Retinal pigment epithelial cell (primary cell): ENCODE results near the gene COG6.
A peak's percentile ranks its signal among the peaks of the same experiment; 100 is the strongest.

Experiments used
- DNase-seq: peaks from one replicate; pipeline ENCODE4 v3.0.0-alpha.2; 2010; ENCODE audit warnings: low read depth
- H3K4me3 ChIP-seq: 2 replicates; pipeline ENCODE4 v1.5.1; 2011; ENCODE audit warnings: mild to moderate bottlenecking, low read length, control low read depth, moderate library complexity
- CTCF ChIP-seq: conservative IDR thresholded peaks from 2 replicates; pipeline ENCODE4 v1.5.1; 2011; ENCODE audit warnings: low read depth, low read length, control low read depth, inconsistent platforms

COG6 gene

GRCh38 chr13:39675904-39676303 lies 20.4 kb downstream of the COG6 start:
- no peak overlapping the region for H3K4me3 ChIP-seq
- TF ChIP-seq CTCF: no peak
- DNase-seq: no peak

GRCh38 chr13:39676315-39676876 lies 20.9 kb downstream of the COG6 start:
- H3K4me3 ChIP-seq: no peak overlapping the region
- peak; percentile 40 for TF ChIP-seq CTCF
- peak; percentile 20 for DNase-seq

GRCh38 chr13:39682310-39682709 lies 26.8 kb downstream of the COG6 start:
- no peak overlapping the region for H3K4me3 ChIP-seq
- no peak for DNase-seq
- TF ChIP-seq CTCF: no peak

GRCh38 chr13:39682788-39683187 lies 27.3 kb downstream of the COG6 start:
- H3K4me3 ChIP-seq: no peak overlapping the region
- DNase-seq: no peak
- TF ChIP-seq CTCF: no peak

DNA sequence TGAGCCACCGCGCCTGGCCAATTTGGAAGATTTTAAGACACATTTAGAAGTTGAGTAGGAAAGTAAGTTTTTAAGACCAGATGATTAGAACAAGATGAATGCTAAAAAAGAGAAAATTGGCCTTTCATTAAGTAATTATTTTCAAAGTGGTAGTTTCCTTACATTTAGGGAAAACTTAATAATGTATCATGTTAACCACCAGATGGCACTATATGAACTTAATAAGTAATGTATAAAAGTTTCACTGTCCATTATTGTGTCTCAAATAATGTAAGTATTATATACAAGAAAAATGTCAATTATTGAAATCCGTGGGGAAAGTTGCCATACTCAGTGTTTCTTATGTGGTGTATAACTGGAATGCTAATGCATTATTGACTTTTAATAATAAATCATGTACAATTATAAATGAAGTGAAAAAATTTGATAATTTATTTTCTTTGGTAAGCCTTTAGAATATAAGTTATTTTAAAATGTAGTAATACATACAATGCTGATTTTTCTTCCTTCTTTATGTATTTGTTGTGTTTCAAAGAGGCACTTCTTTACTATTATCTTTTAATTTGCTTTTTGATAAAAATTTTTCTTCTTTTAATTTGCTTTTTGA lies 29.2 kb downstream of the COG6 start:
- no peak overlapping the region for H3K4me3 ChIP-seq
- no peak for TF ChIP-seq CTCF
- DNase-seq: peak; percentile 15

- no peak overlapping the region for H3K4me3 ChIP-seq
- no peak for DNase-seq
- TF ChIP-seq CTCF: no peak
Measured at GRCh38 chr13:39685652-39686051, 30.2 kb downstream of the COG6 start.

DNA sequence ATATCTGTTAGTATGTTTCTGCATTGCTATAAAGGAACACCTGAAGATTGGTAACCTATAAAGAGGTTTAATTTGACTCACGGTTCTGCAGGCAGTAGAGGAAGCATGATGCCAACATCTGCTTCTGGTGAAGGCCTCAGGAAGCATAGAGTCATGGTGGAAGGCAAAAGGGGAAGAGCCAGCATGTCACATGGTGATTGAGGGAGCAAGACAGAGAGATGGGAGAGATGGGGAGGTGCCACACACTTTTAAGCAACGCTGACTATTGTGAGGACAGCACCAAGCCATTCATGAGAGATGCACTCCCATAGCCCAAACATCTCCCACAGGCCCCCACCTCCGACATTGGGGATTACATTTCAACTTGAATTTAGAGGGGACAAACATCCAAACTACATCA lies 32.8 kb downstream of the COG6 start:
- no peak for DNase-seq
- no peak for TF ChIP-seq CTCF
- H3K4me3 ChIP-seq: no peak overlapping the region
